Astrocyte (in vitro differentiated cells and primary cell): ENCODE results near the gene ZCCHC10.
"Not testable (repeated sequence)": the region's sequence is repeated elsewhere in the genome, so short reads cannot be mapped to it uniquely, and the experiment has no call there.

Experiments
- CTCF ChIP-seq: IDR thresholded peaks from 2 replicates; pipeline ENCODE4 v1.5.1; 2011; ENCODE audit warnings: low read depth, mild to moderate bottlenecking, inconsistent platforms, low read length, moderate library complexity; ENCODE audit not compliant: insufficient read depth
- EZH2 ChIP-seq: IDR thresholded peaks from 2 replicates; pipeline ENCODE4 v1.6.1; 2012; ENCODE audit warnings: mild to moderate bottlenecking, low read length, inconsistent platforms; ENCODE audit not compliant: insufficient read depth

GRCh38 chr5:132961123-132961815 lies 65.1 kb downstream of the ZCCHC10 start:
- not testable (repeated sequence) for TF ChIP-seq CTCF, EZH2
